ENCODE results near the gene SCARB1. TPM values are rescaled to one million over a fixed set of nuclear protein-coding genes. Genes with fewer than 3 reads are reported as not detected.

Gene SCARB1
- total and polyA plus RNA-seq, 9 of the 15 experiments (the other 6 are each of a cell fraction or from before 2014, with no cell fraction given), result 0.56 to 157 (median 52.8) TPM

GRCh38 chr12:124904306-124905098 lies 40.8 kb upstream of the SCARB1 start (continued):
- TF ChIP-seq CHCHD3 (CRISPR knock-in tag; IDR thresholded peaks at IDR 0.05) (no peak), SMAD4 (CRISPR knock-in tag; conservative IDR thresholded peaks at IDR 0.05) (peak; percentile 89), ZNF551 (CRISPR knock-in tag; IDR thresholded peaks at IDR 0.05) (no peak), DNMT1 (IDR thresholded peaks at IDR 0.05) (no peak), HINFP (tag; conservative IDR thresholded peaks at IDR 0.05; ENCODE audit: low read depth) (peak; percentile 59; the same call in 1 of the 2 replicates), CBX5 (IDR thresholded peaks at IDR 0.05; ENCODE audit: borderline replicate concordance, low read depth) (no peak), SP1 (CRISPR knock-in tag; IDR thresholded peaks at IDR 0.05) (no peak), CEBPZ (IDR thresholded peaks at IDR 0.05; ENCODE audit: borderline replicate concordance, low read depth, low read length) (no peak), RBM17 (IDR thresholded peaks at IDR 0.05; ENCODE audit: borderline replicate concordance, low read depth, low read length) (no peak), TAF1 (IDR thresholded peaks at IDR 0.05; ENCODE audit: control insufficient read depth, extremely low read depth, insufficient read depth, low read length, severe bottlenecking) (no peak), YBX1 (IDR thresholded peaks at IDR 0.05) (no peak), EP300 (IDR thresholded peaks at IDR 0.05; ENCODE audit: low read length) (peak; percentile 61; the same call in 1 of the 2 replicates), E2F1 (CRISPR knock-in tag; IDR thresholded peaks at IDR 0.05) (0 out of 2 replicates have a peak, but pooled peaks have one; percentile 56), ZNF518B (CRISPR knock-in tag; IDR thresholded peaks at IDR 0.05) (no peak), JUNB (CRISPR knock-in tag; conservative IDR thresholded peaks at IDR 0.05) (0 out of 2 replicates have a peak, but pooled peaks have one; percentile 13), CBX2 (IDR thresholded peaks at IDR 0.05; ENCODE audit: insufficient read depth, low read length, poor library complexity, severe bottlenecking) (no peak), EP400 (IDR thresholded peaks at IDR 0.05) (peak; percentile 94), ZNF696 (CRISPR knock-in tag; conservative IDR thresholded peaks at IDR 0.05) (no peak)
